Kidney (tissue), 14 donors: ENCODE data around the gene SPTB. TPM values are rescaled to one million over a fixed set of nuclear protein-coding genes. Genes with fewer than 3 reads are reported as not detected.
A peak's percentile ranks its signal among the peaks of the same experiment; 100 is the strongest.

Experiments used
- DNase-seq, 5 donors: peaks; one replicate each; pipeline ENCODE4 v3.0.0-alpha.2; 2013 to 2020
- FAIRE-seq: peaks from 2 replicates; lab custom pipeline; 2012; peaks lifted over from hg19 to GRCh38; lab: Jason Lieb, UNC
- H3K27ac ChIP-seq, 2 donors: one replicate each; pipeline ENCODE4 v1.7.0; 2013; ENCODE audit warnings: low read depth in 2 of 2, low read length in 2 of 2, inconsistent platforms in 1 of 2
- H3K27me3 ChIP-seq: one replicate; pipeline ENCODE4 v1.7.1; 2013; ENCODE audit warnings: low read length, inconsistent platforms; ENCODE audit not compliant: control insufficient read depth, insufficient read depth
- H3K36me3 ChIP-seq, 3 donors: one replicate each; pipeline versions ENCODE4 v1.7.0 to v1.7.1; 2013; ENCODE audit warnings: low read length in 3 of 3, control low read depth in 1 of 3, inconsistent platforms in 1 of 3; ENCODE audit not compliant: insufficient read depth in 3 of 3, control insufficient read depth in 2 of 3
- H3K4me1 ChIP-seq, 3 donors: one replicate each; pipeline versions ENCODE4 v1.7.0 to v1.7.1; 2013; ENCODE audit warnings: low read length in 3 of 3, inconsistent platforms in 1 of 3, low read depth in 1 of 3; ENCODE audit not compliant: control insufficient read depth in 2 of 3, insufficient read depth in 2 of 3
- H3K4me3 ChIP-seq, 3 donors: one replicate each; pipeline versions ENCODE4 v1.7.0 to v1.8.1; 2013; ENCODE audit warnings: low read length in 3 of 3, control low read depth in 1 of 3, inconsistent platforms in 1 of 3
- H3K9ac ChIP-seq, 3 donors: one replicate each; pipeline versions ENCODE4 v1.7.0 to v1.7.1; 2013; ENCODE audit warnings: low read length in 3 of 3, control low read depth in 1 of 3, inconsistent platforms in 1 of 3
- H3K9me3 ChIP-seq, 3 donors: one replicate each; pipeline versions ENCODE4 v1.7.0 to v1.7.1; 2013; ENCODE audit warnings: low read length in 3 of 3, control low read depth in 1 of 3, inconsistent platforms in 1 of 3; ENCODE audit not compliant: control insufficient read depth in 2 of 3, insufficient read depth in 1 of 3
- intact Hi-C: fragments of 100-400 bp; cut with DNase I; formaldehyde crosslinking; loops from one replicate; pipeline ENCODE4 v1.11.1; 2022
- polyA plus RNA-seq: library from polyadenylated mRNA; stranded (reverse); fragments of 350-450 nt; fragmentation: Illumina TruSeq; extraction: RNeasy Lipid Tissue Mini Kit (QIAGEN cat#74804); gene quantifications from one replicate; pipeline ENCODE4 v1.2.3, GENCODE V29; 2014; ENCODE audit warnings: low read depth, low replicate concordance; ENCODE audit not compliant: insufficient read depth
- total RNA-seq: library from RNA; stranded (reverse); fragmentation: NEBNext Ultra II Directional; extraction: Animal tissue kit (Norgen Biotek cat#: 25700); gene quantifications from one replicate; pipeline ENCODE4 v1.2.1, GENCODE V29; 2021
- TF ChIP-seq, protein P1 (sequence below): IDR thresholded peaks from 3 replicates; pipeline ENCODE4 v1.5.1; 2012; ENCODE audit warnings: mild to moderate bottlenecking, moderate library complexity, borderline replicate concordance; ENCODE audit not compliant: insufficient read depth; ENCODE audit errors: extremely low read depth
- donor health status: control.
- donor health status: control.
- donor health status: control.
- donor health status: control.
- donor health status: control.
- donor health status: DM: yes; HTN: yes; CAD: no.
- donor health status: Normal renal cell carcinoma (clear cell type).

Gene SPTB
- total and polyA plus RNA-seq, 2 donors from 2014 or later = 1.7 to 2.2 TPM

DNA sequence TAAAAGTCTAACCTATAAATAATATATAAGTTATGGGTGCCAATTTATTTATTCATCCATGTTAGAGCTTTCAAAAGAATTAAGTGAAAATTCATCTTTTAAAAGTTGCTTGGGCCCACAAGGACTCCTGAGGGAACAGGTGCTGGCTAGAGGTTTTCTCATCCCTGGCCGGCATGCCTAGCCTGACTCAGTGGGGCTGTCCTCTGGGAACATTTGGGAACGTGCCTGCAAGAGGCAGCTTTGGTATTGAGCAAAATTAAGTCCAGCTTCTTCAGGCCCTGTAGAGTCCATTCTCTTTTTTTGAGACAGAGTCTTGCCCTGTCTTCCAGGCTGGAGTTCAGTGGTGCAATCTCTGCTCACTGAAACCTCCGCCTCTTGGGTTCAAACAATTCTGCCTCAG is 44.7 kb downstream of the SPTB start:
- no peaks in the 10 kb centered on the region for H3K36me3 ChIP-seq
- no peaks in the 10 kb centered on the region for H3K27me3 ChIP-seq
- H3K9ac ChIP-seq = no peak overlapping the region
- FAIRE-seq (no peak), DNase-seq (no peak)
- H3K4me3 ChIP-seq = no peak overlapping the region
- intact Hi-C loops = loop anchor here (10.0 kb wide), 1 partner anchor 50 kb away; no protein-coding TSS in a partner anchor
- TF ChIP-seq, protein P1, sequence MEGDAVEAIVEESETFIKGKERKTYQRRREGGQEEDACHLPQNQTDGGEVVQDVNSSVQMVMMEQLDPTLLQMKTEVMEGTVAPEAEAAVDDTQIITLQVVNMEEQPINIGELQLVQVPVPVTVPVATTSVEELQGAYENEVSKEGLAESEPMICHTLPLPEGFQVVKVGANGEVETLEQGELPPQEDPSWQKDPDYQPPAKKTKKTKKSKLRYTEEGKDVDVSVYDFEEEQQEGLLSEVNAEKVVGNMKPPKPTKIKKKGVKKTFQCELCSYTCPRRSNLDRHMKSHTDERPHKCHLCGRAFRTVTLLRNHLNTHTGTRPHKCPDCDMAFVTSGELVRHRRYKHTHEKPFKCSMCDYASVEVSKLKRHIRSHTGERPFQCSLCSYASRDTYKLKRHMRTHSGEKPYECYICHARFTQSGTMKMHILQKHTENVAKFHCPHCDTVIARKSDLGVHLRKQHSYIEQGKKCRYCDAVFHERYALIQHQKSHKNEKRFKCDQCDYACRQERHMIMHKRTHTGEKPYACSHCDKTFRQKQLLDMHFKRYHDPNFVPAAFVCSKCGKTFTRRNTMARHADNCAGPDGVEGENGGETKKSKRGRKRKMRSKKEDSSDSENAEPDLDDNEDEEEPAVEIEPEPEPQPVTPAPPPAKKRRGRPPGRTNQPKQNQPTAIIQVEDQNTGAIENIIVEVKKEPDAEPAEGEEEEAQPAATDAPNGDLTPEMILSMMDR = no peak
- no peaks in the 10 kb centered on the region for H3K4me1 ChIP-seq
- no peaks in the 10 kb centered on the region for H3K9me3 ChIP-seq
- no peak overlapping the region for H3K27ac ChIP-seq

DNA sequence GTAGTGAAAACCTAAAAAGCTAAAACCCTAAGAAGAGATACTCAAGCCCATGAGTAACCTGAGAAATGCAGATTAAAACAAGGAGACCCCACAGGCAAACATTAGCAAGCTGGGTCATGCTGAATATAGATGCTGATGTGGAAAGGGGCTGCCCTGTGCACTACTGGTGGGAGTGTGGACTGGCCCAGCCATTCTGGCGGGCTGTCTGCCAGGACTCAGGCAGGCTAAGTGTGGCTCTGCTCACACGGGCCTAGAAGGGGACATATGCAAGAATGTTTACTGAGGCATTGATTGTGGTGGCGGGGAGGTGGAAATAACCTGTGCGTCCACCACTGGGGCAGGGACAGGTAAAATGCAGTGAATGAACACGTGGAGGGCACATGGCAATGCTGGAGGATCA is 48.3 kb downstream of the SPTB start:
- no peak for FAIRE-seq
- intact Hi-C loops = loop anchor here (10.0 kb wide), 1 partner anchor 53 kb away; no protein-coding TSS in a partner anchor
- no peak overlapping the region for H3K4me3 ChIP-seq
- H3K4me1 ChIP-seq = no peaks in the 10 kb centered on the region
- TF ChIP-seq, protein P1 = no peak
- no peaks in the 10 kb centered on the region for H3K27me3 ChIP-seq
- DNase-seq = no peak
- H3K27ac ChIP-seq = no peak overlapping the region
- H3K36me3 ChIP-seq = no peaks in the 10 kb centered on the region
- H3K9ac ChIP-seq = no peak overlapping the region
- H3K9me3 ChIP-seq = no peaks in the 10 kb centered on the region

DNA sequence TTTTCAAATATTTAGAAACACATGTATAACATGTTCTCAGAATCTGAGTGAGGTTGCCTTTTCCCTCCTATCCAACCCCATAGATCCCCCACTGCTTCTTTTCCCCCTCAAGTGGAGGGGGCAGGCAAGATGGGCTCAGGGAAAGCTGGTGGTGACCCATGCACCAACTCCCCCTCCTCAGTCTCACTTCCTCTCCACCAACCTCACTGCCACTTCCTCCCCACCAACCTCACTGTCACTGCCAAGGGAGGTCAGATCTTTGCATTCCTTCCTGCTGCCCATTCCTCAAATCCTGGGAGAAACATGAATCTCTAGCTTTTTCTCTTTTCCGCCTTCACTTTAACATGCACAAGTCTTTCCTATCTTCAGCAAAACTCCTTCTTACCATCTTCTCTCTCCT is 48.7 kb downstream of the SPTB start:
- Histone ChIP-seq H3K4me3 (no peak overlapping the region), H3K36me3 (no peaks in the 10 kb centered on the region), H3K9me3 (no peaks in the 10 kb centered on the region), H3K27me3 (no peaks in the 10 kb centered on the region), H3K4me1 (no peaks in the 10 kb centered on the region), H3K27ac (no peak overlapping the region), H3K9ac (no peak overlapping the region)
- FAIRE-seq = no peak
- peak in 1 of 5 donors; percentile 20 for DNase-seq
- TF ChIP-seq, protein P1 = no peak
- intact Hi-C loops = loop anchor here (10.0 kb wide), 1 partner anchor 54 kb away; no protein-coding TSS in a partner anchor

DNA sequence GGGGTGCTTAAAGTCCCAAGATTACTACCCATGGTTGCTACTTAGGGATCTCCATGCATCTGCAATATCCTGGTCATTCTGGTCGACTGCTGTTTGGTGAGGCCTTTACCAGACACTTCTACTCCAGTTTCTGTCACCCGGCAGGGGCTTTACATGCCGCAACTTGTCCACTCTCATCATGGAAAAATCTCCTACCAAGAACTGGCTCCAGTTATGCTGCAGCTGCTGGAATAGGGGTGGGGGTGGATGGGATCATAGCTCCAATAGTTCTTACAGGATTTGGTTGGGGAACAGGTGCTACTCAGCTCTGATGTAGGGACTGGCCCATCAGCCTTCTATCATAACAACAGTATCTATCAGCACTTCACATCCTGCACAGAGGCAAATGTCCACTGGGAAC is 51.6 kb downstream of the SPTB start:
- Histone ChIP-seq H3K27ac (no peak overlapping the region), H3K9ac (no peak overlapping the region), H3K9me3 (no peaks in the 10 kb centered on the region), H3K27me3 (no peaks in the 10 kb centered on the region), H3K36me3 (no peaks in the 10 kb centered on the region), H3K4me1 (peaks cover 0 to 3% (median 0%) of the 10 kb centered on the region in 3 donors), H3K4me3 (no peak overlapping the region)
- peak in 1 of 5 donors; percentile 11 for DNase-seq
- TF ChIP-seq, protein P1 = no peak
- FAIRE-seq = no peak
- intact Hi-C loops = no loop called here
